H1 (cell line): ENCODE results near the gene NR3C1. TPM values are rescaled to one million over a fixed set of nuclear protein-coding genes. Genes with fewer than 3 reads are reported as not detected.

Experiments
- CTCF ChIA-PET: fragments of 300-600 bp; sonication (Branson Sonifier 250); formaldehyde crosslinking; loops from one replicate; lab custom pipeline; 2021; ENCODE audit not compliant: partially characterized antibody; lab: Charles Lee
- POLR2A ChIA-PET: fragments of 300-600 bp; sonication (Branson Sonifier 250); formaldehyde crosslinking; loops from one replicate; lab custom pipeline; 2021; ENCODE audit warnings: inconsistent platforms; ENCODE audit not compliant: partially characterized antibody; lab: Charles Lee
- DNase-seq, 2 experiments: peaks; one replicate each; pipeline versions ENCODE4 v3.0.0 to v3.0.0-alpha.2; 2010 to 2022; ENCODE audit warnings: low spot score in 2 of 2, low read depth in 1 of 2, mixed read lengths in 1 of 2
- FAIRE-seq: peaks from 2 replicates; lab custom pipeline; 2011; peaks lifted over from hg19 to GRCh38; lab: Jason Lieb, UNC
- H2AFZ ChIP-seq: 2 replicates; pipeline ENCODE4 v1.8.1; 2012; ENCODE audit warnings: low read length, inconsistent platforms
- H2AK5ac ChIP-seq: 2 replicates; pipeline ENCODE4 v1.6.1; 2013; ENCODE audit warnings: low read depth, low read length
- H2BK120ac ChIP-seq: replicated peaks from 2 replicates; pipeline ENCODE3; 2013; ENCODE audit warnings: low read depth, low read length, inconsistent platforms
- H2BK12ac ChIP-seq: 2 replicates; pipeline ENCODE4 v1.6.1; 2013; ENCODE audit warnings: low read depth, low read length
- H2BK15ac ChIP-seq: 2 replicates; pipeline ENCODE4 v1.6.1; 2013; ENCODE audit warnings: low read length
- H2BK20ac ChIP-seq: 2 replicates; pipeline ENCODE4 v1.6.1; 2013; ENCODE audit warnings: low read length
- H2BK5ac ChIP-seq: 2 replicates; pipeline ENCODE4 v1.6.1; 2013; ENCODE audit warnings: low read depth, low read length
- H3K14ac ChIP-seq: 2 replicates; pipeline ENCODE4 v1.6.1; 2013; ENCODE audit warnings: inconsistent platforms; ENCODE audit not compliant: insufficient read length
- H3K18ac ChIP-seq: 2 replicates; pipeline ENCODE4 v1.6.1; 2013; ENCODE audit warnings: low read length; ENCODE audit errors: extremely low read depth
- H3K23ac ChIP-seq: 2 replicates; pipeline ENCODE4 v1.6.1; 2013; ENCODE audit warnings: inconsistent platforms; ENCODE audit not compliant: insufficient read length
- H3K23me2 ChIP-seq: 2 replicates; pipeline ENCODE4 v1.6.1; 2013; ENCODE audit warnings: low read depth, low read length
- H3K27ac ChIP-seq: 2 replicates; pipeline ENCODE4 v1.6.1; 2011; ENCODE audit warnings: low read depth, low read length, inconsistent platforms
- H3K27me3 ChIP-seq, 4 experiments: replicated peaks in 1 of 4; 1 replicate in 1 of 4; 2 replicates in 3 of 4; pipeline versions ENCODE4 v1.6.1 to v1.8.1; 2011 to 2013; ENCODE audit warnings: low read length in 3 of 4, mild to moderate bottlenecking in 3 of 4, inconsistent platforms in 2 of 4, mixed read lengths in 2 of 4, moderate library complexity in 1 of 4; ENCODE audit not compliant: control insufficient read depth in 3 of 4, insufficient read depth in 3 of 4; ENCODE audit errors: extremely low read depth in 1 of 4
- H3K36me3 ChIP-seq, 4 experiments: 2 replicates each; pipeline versions ENCODE4 v1.6.1 to v1.8.1; 2011 to 2013; ENCODE audit warnings: mild to moderate bottlenecking in 4 of 4, low read length in 3 of 4, moderate library complexity in 2 of 4, control low read depth in 1 of 4, inconsistent platforms in 1 of 4; ENCODE audit not compliant: insufficient read depth in 4 of 4, control insufficient read depth in 2 of 4
- H3K4ac ChIP-seq: replicated peaks from 2 replicates; pipeline ENCODE3; 2013; ENCODE audit warnings: low read length, low read depth, mixed read lengths, inconsistent platforms; ENCODE audit not compliant: insufficient read length
- H3K4me1 ChIP-seq, 4 experiments: replicated peaks in 1 of 4; 1 replicate in 1 of 4; 2 replicates in 3 of 4; pipeline versions ENCODE4 v1.6.1 to v1.8.1; 2011 to 2013; ENCODE audit warnings: low read length in 3 of 4, inconsistent platforms in 2 of 4, mixed read lengths in 1 of 4; ENCODE audit not compliant: insufficient read depth in 4 of 4, control insufficient read depth in 3 of 4
- H3K4me2 ChIP-seq, 2 experiments: 2 replicates each; pipeline versions ENCODE4 v1.6.1 to v1.8.1; 2011 to 2013; ENCODE audit warnings: low read depth in 2 of 2, low read length in 2 of 2, control low read depth in 1 of 2, inconsistent platforms in 1 of 2, mild to moderate bottlenecking in 1 of 2; ENCODE audit not compliant: insufficient read depth in 1 of 2
- H3K4me3 ChIP-seq, 4 experiments: fragments of 200-600, 300-600 bp in 1 of 4; sonication (generic), shearing (Covaris generic), sonication (Bioruptor Twin) in 1 of 4; 2 replicates each; pipeline versions ENCODE4 v1.5.1 to v1.8.1; 2011 to 2016; ENCODE audit warnings: low read length in 4 of 4, low read depth in 3 of 4, control low read depth in 2 of 4, inconsistent platforms in 2 of 4, mild to moderate bottlenecking in 2 of 4, mixed read lengths in 1 of 4, moderate library complexity in 1 of 4; ENCODE audit not compliant: insufficient read depth in 2 of 4; ENCODE audit errors: extremely low read depth in 1 of 4
- H3K56ac ChIP-seq: replicated peaks from 2 replicates; pipeline ENCODE3; 2013; ENCODE audit warnings: low read depth, mild to moderate bottlenecking, mixed read lengths, low read length, inconsistent platforms; ENCODE audit not compliant: insufficient read length
- H3K79me1 ChIP-seq: 2 replicates; pipeline ENCODE4 v1.6.1; 2013; ENCODE audit warnings: low read depth, low read length, control low read depth
- H3K79me2 ChIP-seq, 2 experiments: 2 replicates each; pipeline versions ENCODE4 v1.6.1 to v1.8.1; 2012 to 2013; ENCODE audit warnings: low read length in 2 of 2, mild to moderate bottlenecking in 2 of 2, inconsistent platforms in 1 of 2; ENCODE audit not compliant: insufficient read depth in 2 of 2, control insufficient read depth in 1 of 2
- H3K9ac ChIP-seq, 4 experiments: replicated peaks in 1 of 4; 1 replicate in 1 of 4; 2 replicates in 3 of 4; pipeline versions ENCODE4 v1.6.1 to v1.8.1; 2011 to 2013; ENCODE audit warnings: low read depth in 3 of 4, low read length in 3 of 4, control low read depth in 2 of 4, mild to moderate bottlenecking in 2 of 4, moderate library complexity in 2 of 4, inconsistent platforms in 1 of 4; ENCODE audit errors: extremely low read depth in 1 of 4
- H3K9me3 ChIP-seq, 2 experiments: 2 replicates each; pipeline versions ENCODE4 v1.6.1 to v1.8.1; 2012 to 2013; ENCODE audit warnings: mild to moderate bottlenecking in 2 of 2, moderate library complexity in 2 of 2, control low read depth in 1 of 2, inconsistent platforms in 1 of 2, low read depth in 1 of 2, low read length in 1 of 2, mixed read lengths in 1 of 2; ENCODE audit not compliant: insufficient read depth in 2 of 2
- H4K20me1 ChIP-seq, 2 experiments: replicated peaks in 1 of 2; 2 replicates each; pipeline versions ENCODE3 to v1.8.1; 2011 to 2013; ENCODE audit warnings: inconsistent platforms in 2 of 2, low read length in 2 of 2, mild to moderate bottlenecking in 1 of 2; ENCODE audit not compliant: insufficient read depth in 2 of 2, control insufficient read depth in 1 of 2
- H4K5ac ChIP-seq: 2 replicates; pipeline ENCODE4 v1.6.1; 2013; ENCODE audit warnings: low read length, low read depth, mixed read lengths, inconsistent platforms; ENCODE audit not compliant: insufficient read length
- H4K8ac ChIP-seq: 2 replicates; pipeline ENCODE4 v1.8.0; 2013; ENCODE audit warnings: mild to moderate bottlenecking, moderate library complexity, low read length, inconsistent platforms; ENCODE audit not compliant: insufficient read depth; ENCODE audit errors: extremely low read depth
- H4K91ac ChIP-seq: replicated peaks from 2 replicates; pipeline ENCODE3; 2013; ENCODE audit warnings: low read length, mixed read lengths, inconsistent platforms; ENCODE audit not compliant: insufficient read length
- ASH2L ChIP-seq: fragments of 200-600, 300-600 bp; sonication (generic); IDR thresholded peaks from one replicate; pipeline ENCODE4 v1.7.1; 2017; ENCODE audit warnings: low read length
- ATF3 ChIP-seq: IDR thresholded peaks from 2 replicates; pipeline ENCODE4 v1.6.1; 2011; ENCODE audit warnings: low read depth, mild to moderate bottlenecking, low read length; ENCODE audit not compliant: insufficient read depth
- BACH1 ChIP-seq: IDR thresholded peaks from 2 replicates; pipeline ENCODE4 v1.6.1; 2012; ENCODE audit warnings: low read length, improper control_type of control experiment
- GABPA ChIP-seq: IDR thresholded peaks from 2 replicates; pipeline ENCODE4 v1.6.1; 2011; ENCODE audit warnings: mild to moderate bottlenecking, low read length, moderate library complexity, borderline replicate concordance; ENCODE audit not compliant: insufficient read depth
- HDAC6 ChIP-seq: IDR thresholded peaks from one replicate; pipeline ENCODE4 v1.7.1; 2012; ENCODE audit warnings: low read depth, mild to moderate bottlenecking, inconsistent platforms, low read length, moderate library complexity
- JUND ChIP-seq: IDR thresholded peaks from 2 replicates; pipeline ENCODE4 v1.6.1; 2011; ENCODE audit warnings: mild to moderate bottlenecking, improper control_type of control experiment, low read length
- PHF8 ChIP-seq: fragments of 200-600 bp; sonication (generic); conservative IDR thresholded peaks from 2 replicates; pipeline ENCODE4 v1.7.1; 2012; ENCODE audit warnings: low read depth, mild to moderate bottlenecking, inconsistent platforms, low read length, moderate library complexity
- POLR2AphosphoS5 ChIP-seq: IDR thresholded peaks from 2 replicates; pipeline ENCODE4 v1.6.1; 2011; ENCODE audit warnings: low read depth, low read length
- SAP30 ChIP-seq: fragments of 300-600 bp; sonication (generic); IDR thresholded peaks from 2 replicates; pipeline ENCODE4 v1.7.1; 2012; ENCODE audit warnings: low read length, moderate library complexity, mild to moderate bottlenecking, inconsistent platforms; ENCODE audit not compliant: insufficient read depth, insufficient replicate concordance
- SP1 ChIP-seq: IDR thresholded peaks from 2 replicates; pipeline ENCODE4 v1.6.1; 2011; ENCODE audit warnings: low read depth, low read length
- SP2 ChIP-seq: IDR thresholded peaks from 2 replicates; pipeline ENCODE4 v1.6.1; 2012; ENCODE audit warnings: mild to moderate bottlenecking, low read length, inconsistent platforms
- TAF1 ChIP-seq: IDR thresholded peaks from 2 replicates; pipeline ENCODE4 v1.6.1; 2011; ENCODE audit warnings: mild to moderate bottlenecking, low read depth, low read length
- TCF12 ChIP-seq: IDR thresholded peaks from 2 replicates; pipeline ENCODE4 v1.6.1; 2011; ENCODE audit warnings: low read depth, mild to moderate bottlenecking, low read length
- TEAD4 ChIP-seq: IDR thresholded peaks from 2 replicates; pipeline ENCODE4 v1.6.1; 2012; ENCODE audit warnings: low read depth, low read length, inconsistent platforms, mixed read lengths
- ZNF274 ChIP-seq: IDR thresholded peaks from 2 replicates; pipeline ENCODE4 v1.7.0; 2012; ENCODE audit warnings: low read length, borderline replicate concordance; ENCODE audit errors: extremely low read depth
- WGBS, 2 experiments: shearing (Covaris generic) in 1 of 2; methylation state at CpG; one replicate each; pipeline versions ENCODE4 v1.1.6 to v1.1.7; 2013 to 2015; ENCODE audit warnings: low lambda C conversion rate in 2 of 2, mixed read lengths in 2 of 2, inconsistent platforms in 1 of 2, low coverage in 1 of 2, missing lambda C conversion rate in 1 of 2; ENCODE audit not compliant: insufficient replicate concordance in 2 of 2, insufficient coverage in 1 of 2, insufficient read length in 1 of 2; ENCODE audit errors: extremely low coverage in 1 of 2, missing lambda C conversion rate in 1 of 2; 5-methylcytosine and 5-hydroxymethylcytosine counted together
- polyA plus RNA-seq, 7 experiments: library from polyadenylated mRNA; depleted of rRNA in 3 of 7; stranded (reverse) in 5 of 7; unstranded in 2 of 7; fragments of >200 nt in 5 of 7; fragments of 200-250 nt in 2 of 7; gene quantifications; 1 replicate in 5 of 7; 2 replicates in 1 of 7; 4 replicates in 1 of 7; pipeline versions ENCODE4 v1.2.1 to v1.2.3, GENCODE V29; 2011 to 2013; ENCODE audit warnings: missing spikeins in 2 of 7, mixed read lengths in 2 of 7
- total RNA-seq: library from RNA; stranded (reverse); fragmentation: NEBNext Ultra II Directional; extraction: Animal tissue kit (Norgen Biotek cat#: 25700); gene quantifications from 2 replicates; pipeline ENCODE4 v1.2.1, GENCODE V29; 2021

The NR3C1 gene
- total and polyA plus RNA-seq, 2 of the 8 experiments (the other 6 are each of a cell fraction or from before 2014, with no cell fraction given): 1.7 to 5.4 TPM

GRCh38 chr5:143343042-143343441 lies 60.4 kb downstream of the NR3C1 start:
- WGBS, 2 experiments: 83% methylated on average over 2 of the region's 2 CpGs; no CpG with 5 or more reads in 1 of the 2 experiments
- no peak overlapping the region for H2BK15ac ChIP-seq
- H3K9ac ChIP-seq: no peak overlapping the region
- CTCF ChIA-PET: interaction anchor here (0.7 to 0.9 kb wide), 3 partner anchors 9 to 133 kb away, joined by 3 read pairs; no protein-coding TSS in a partner anchor
- H4K8ac ChIP-seq: no peak overlapping the region
- H2BK5ac ChIP-seq: no peak overlapping the region
- no peak overlapping the region for H2AK5ac ChIP-seq
- no peak overlapping the region for H3K4me2 ChIP-seq
- no peak overlapping the region for H4K91ac ChIP-seq
- no peak overlapping the region for H2BK20ac ChIP-seq
- no peaks in the 10 kb centered on the region; a peak in 1 of 4 replicates for H3K9me3 ChIP-seq
- FAIRE-seq: no peak
- H3K4me1 ChIP-seq: no peaks in the 10 kb centered on the region
- H2BK120ac ChIP-seq: no peak overlapping the region
- no peaks in the 10 kb centered on the region for H3K27me3 ChIP-seq
- H3K79me2 ChIP-seq: no peaks in the 10 kb centered on the region
- no peaks in the 10 kb centered on the region for H4K20me1 ChIP-seq
- H3K56ac ChIP-seq: no peak overlapping the region
- no peak overlapping the region for H3K4me3 ChIP-seq
- H3K36me3 ChIP-seq: no peaks in the 10 kb centered on the region; a peak in 1 of 8 replicates
- no peak overlapping the region for H3K27ac ChIP-seq
- POLR2A ChIA-PET: no interaction called here
- DNase-seq: no peak
- no peak overlapping the region for H3K4ac ChIP-seq
- H3K79me1 ChIP-seq: no peaks in the 10 kb centered on the region
- H3K18ac ChIP-seq: no peak overlapping the region
- no peak overlapping the region for H4K5ac ChIP-seq
- H2BK12ac ChIP-seq: no peak overlapping the region
- TF ChIP-seq TCF12 (no peak), SAP30 (no peak), BACH1 (no peak), JUND (no peak), POLR2AphosphoS5 (no peak), PHF8 (no peak), TAF1 (no peak), TEAD4 (no peak), GABPA (no peak), SP2 (no peak), ASH2L (no peak), ZNF274 (no peak), ATF3 (no peak), SP1 (no peak), HDAC6 (no peak)
- no peak overlapping the region for H3K14ac ChIP-seq
- no peak overlapping the region for H3K23ac ChIP-seq
- no peak overlapping the region for H2AFZ ChIP-seq
- H3K23me2 ChIP-seq: no peaks in the 10 kb centered on the region
